Sigmoid colon (tissue), 7 donors: Measurements from ENCODE around the gene TNS2. TPM values are rescaled to one million over a fixed set of nuclear protein-coding genes. Genes with fewer than 3 reads are reported as not detected.

Source experiments
- DNase-seq: peaks from one replicate; pipeline ENCODE4 v3.0.0-alpha.2; 2019
- H3K27ac ChIP-seq, 4 donors: fragments of 200-600 bp; sonication (generic); one replicate each; pipeline ENCODE4 v1.5.1; 2016 to 2019; ENCODE audit warnings: mild to moderate bottlenecking in 1 of 4
- H3K27me3 ChIP-seq, 3 donors: fragments of 200-600 bp; sonication (generic); one replicate each; pipeline ENCODE4 v1.5.1; 2019; ENCODE audit warnings: mild to moderate bottlenecking in 1 of 3
- H3K36me3 ChIP-seq, 4 donors: fragments of 200-600 bp; sonication (generic); one replicate each; pipeline ENCODE4 v1.5.1; 2016 to 2019
- H3K4me1 ChIP-seq, 4 donors: fragments of 200-600 bp; sonication (generic); one replicate each; pipeline ENCODE4 v1.5.1; 2017 to 2019
- H3K4me3 ChIP-seq, 4 donors: fragments of 200-600 bp; sonication (generic); one replicate each; pipeline ENCODE4 v1.5.1; 2017 to 2019; ENCODE audit warnings: mild to moderate bottlenecking in 2 of 4, moderate library complexity in 1 of 4
- H3K9me3 ChIP-seq, 4 donors: fragments of 200-600 bp in 3 of 4; sonication (generic) in 3 of 4; one replicate each; pipeline versions ENCODE4 v1.5.1 to v1.6.1; 2013 to 2019
- CTCF ChIP-seq, 4 experiments: fragments of 450-650 bp in 3 of 4; fragments of 200-600 bp in 1 of 4; IDR thresholded peaks; one replicate each; pipeline ENCODE4 v1.5.1; 2016 to 2019; ENCODE audit warnings: antibody characterized with exemption in 4 of 4, mild to moderate bottlenecking in 3 of 4, moderate library complexity in 2 of 4
- EP300 ChIP-seq, 4 donors: sonication (generic); formaldehyde crosslinking; IDR thresholded peaks; one replicate each; pipeline ENCODE4 v1.6.1; 2017; ENCODE audit warnings: antibody characterized with exemption in 4 of 4
- POLR2A ChIP-seq, 2 donors: fragments of 450-650 bp; IDR thresholded peaks; one replicate each; pipeline ENCODE4 v1.6.1; 2016; ENCODE audit warnings: antibody characterized with exemption in 2 of 2, mild to moderate bottlenecking in 2 of 2, moderate library complexity in 2 of 2
- POLR2AphosphoS5 ChIP-seq, 4 donors: sonication (generic); formaldehyde crosslinking; IDR thresholded peaks; one replicate each; pipeline ENCODE4 v1.6.1; 2017; ENCODE audit warnings: antibody characterized with exemption in 4 of 4
- whole genome bisulfite sequencing, 2 donors: extraction: QIAGEN DNeasy Blood & Tissue Kit; methylation state at CpG; one replicate each; pipeline ENCODE4 v1.1.7; 2013; 5-methylcytosine and 5-hydroxymethylcytosine counted together
- intact Hi-C: fragments of 100-400 bp; cut with DNase I; formaldehyde crosslinking; loops from one replicate; pipeline ENCODE4 v1.15.1; 2023
- polyA plus RNA-seq, 3 donors: library from polyadenylated mRNA; stranded (reverse); fragments of 200-250 nt; gene quantifications; one replicate each; pipeline ENCODE4 v1.2.3, GENCODE V29; 2013
- total RNA-seq, 4 donors: library from RNA; depleted of rRNA; stranded (reverse); fragments of >200 nt; gene quantifications; one replicate each; pipeline ENCODE4 v1.1.0, GENCODE V29; 2016
- donor health status: healthy with polysubstance abuse.
- donor health status: Bipolar disorder and iron deficiency.
- donor health status: healthy.

TNS2 gene
- total and polyA plus RNA-seq, 7 donors = 12.5 to 117 (median 109) TPM

GRCh38 chr12:53064613-53065436 lies 15.0 kb downstream of the TNS2 start:
- Histone ChIP-seq H3K9me3 (no peaks in the 10 kb centered on the region), H3K4me3 (no peak overlapping the region), H3K27me3 (no peaks in the 10 kb centered on the region), H3K4me1 (peaks cover 0 to 69% (median 52%) of the 10 kb centered on the region in 4 donors), H3K36me3 (peaks cover 3 to 91% (median 19%) of the 10 kb centered on the region in 4 donors), H3K27ac (peak overlapping the region; percentile 64 to 83 (median 66))
- WGBS, 2 donors = 90 to 94% methylated on average over 11 of the region's 11 CpGs
- peak; percentile 68 for DNase-seq
- intact Hi-C loops = loop anchor here (5.0 kb wide), 1 partner anchor 132 kb away; no protein-coding TSS in a partner anchor
- TF ChIP-seq POLR2AphosphoS5 (IDR thresholded peaks at IDR 0.05) (peak in 1 of 4 donors; percentile 31), EP300 (IDR thresholded peaks at IDR 0.05) (no peak), POLR2A (IDR thresholded peaks at IDR 0.05) (no peak), CTCF (IDR thresholded peaks at IDR 0.05) (no peak)

GRCh38 chr12:53065470-53065869 lies 15.6 kb downstream of the TNS2 start:
- peak overlapping the region; percentile 64 to 83 (median 66) for H3K27ac ChIP-seq
- H3K4me3 ChIP-seq = no peak overlapping the region
- peaks cover 0 to 68% (median 50%) of the 10 kb centered on the region in 4 donors for H3K4me1 ChIP-seq
- intact Hi-C loops = loop anchor here (5.0 kb wide), 1 partner anchor 132 kb away; no protein-coding TSS in a partner anchor
- no peaks in the 10 kb centered on the region for H3K9me3 ChIP-seq
- TF ChIP-seq EP300 (IDR thresholded peaks at IDR 0.05) (no peak), POLR2AphosphoS5 (IDR thresholded peaks at IDR 0.05) (peak in 2 of 4 donors; percentile 18 to 19), POLR2A (IDR thresholded peaks at IDR 0.05) (no peak), CTCF (IDR thresholded peaks at IDR 0.05) (no peak)
- DNase-seq = peak; percentile 71
- H3K36me3 ChIP-seq = peaks cover 0 to 91% (median 16%) of the 10 kb centered on the region in 4 donors
- no peaks in the 10 kb centered on the region for H3K27me3 ChIP-seq
- WGBS, 2 donors = 82 to 83% methylated on average over 7 of the region's 7 CpGs

- H3K4me1 ChIP-seq = peaks cover 0 to 66% (median 48%) of the 10 kb centered on the region in 4 donors
- TF ChIP-seq POLR2AphosphoS5 (IDR thresholded peaks at IDR 0.05) (peak in 3 of 4 donors; percentile 30 to 42 (median 38)), CTCF (IDR thresholded peaks at IDR 0.05) (peak; percentile 82 to 95 (median 90)), POLR2A (IDR thresholded peaks at IDR 0.05) (no peak)
Measured at GRCh38 chr12:53065975-53066931, 16.4 kb downstream of the TNS2 start.

More at GRCh38 chr12:53065975-53066931, 16.4 kb downstream of the TNS2 start:
- 43 to 51% methylated on average over 24 of the region's 24 CpGs for WGBS, 2 donors
- H3K36me3 ChIP-seq = peaks cover 0 to 91% (median 16%) of the 10 kb centered on the region in 4 donors
- peak overlapping the region; percentile 64 to 83 (median 66) for H3K27ac ChIP-seq
- H3K9me3 ChIP-seq = no peaks in the 10 kb centered on the region
- DNase-seq = peak; percentile 95
- intact Hi-C loops = loop anchor here (1.0 to 5.0 kb wide), 2 partner anchors 33 to 131 kb away; no protein-coding TSS in a partner anchor
- H3K27me3 ChIP-seq = no peaks in the 10 kb centered on the region
- no peak overlapping the region for H3K4me3 ChIP-seq
